Measurements from ENCODE around the gene ILK.

DNA sequence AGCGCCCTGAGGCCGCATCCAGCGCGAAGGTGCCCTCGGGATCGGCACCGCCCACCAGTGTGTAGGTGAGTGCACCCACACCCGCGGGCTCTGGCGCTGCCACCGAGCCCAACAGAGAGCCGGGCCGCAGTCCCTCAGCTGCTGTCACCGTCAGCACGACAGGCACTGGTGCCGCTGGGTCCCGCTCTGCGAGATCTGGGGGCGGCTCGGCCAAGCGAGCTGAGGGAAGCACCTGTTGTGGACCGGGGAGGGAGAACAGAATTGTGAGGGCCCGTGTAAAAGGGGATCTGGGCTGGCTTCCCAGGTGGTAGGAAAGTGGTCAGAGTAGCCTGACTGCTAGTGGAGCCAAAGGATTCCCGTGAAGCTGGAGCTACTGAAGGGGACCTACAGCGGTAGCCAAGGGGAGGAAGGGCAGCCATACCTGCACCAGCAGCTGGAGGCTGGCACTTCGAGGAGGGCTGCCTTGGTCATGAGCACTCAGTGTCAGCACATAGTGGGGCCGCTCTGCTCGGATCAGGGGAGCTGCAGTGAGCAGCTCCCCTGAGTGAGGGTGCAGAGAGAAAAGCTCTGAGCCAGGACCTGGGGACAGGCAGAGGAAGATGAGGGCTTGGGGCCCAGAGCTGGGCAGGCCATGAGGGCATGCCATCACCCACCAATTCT lies 27.2 kb downstream of the ILK start:
- no peak for TF ChIP-seq CTCF (IDR thresholded peaks at IDR 0.05; ENCODE audit: insufficient read depth, low read length)
- no peak for TF ChIP-seq POLR2AphosphoS5 (IDR thresholded peaks at IDR 0.05; ENCODE audit: low read depth)
- TF ChIP-seq REST (IDR thresholded peaks at IDR 0.05; ENCODE audit: insufficient replicate concordance, low read depth) = no peak
- TF ChIP-seq GABPA (IDR thresholded peaks at IDR 0.05; ENCODE audit: low read depth) = no peak
- no peak for TF ChIP-seq SPI1 (IDR thresholded peaks at IDR 0.05; ENCODE audit: borderline replicate concordance, low read depth)

All from HL-60 (cell line).